Neuronal stem cell (in vitro differentiated cells): ENCODE results near the gene NRBP1.

Experiments
- DNase-seq: peaks from one replicate; pipeline ENCODE4 v3.0.0-alpha.2; 2013; ENCODE audit warnings: low spot score
- H2AFZ ChIP-seq: one replicate; pipeline ENCODE4 v1.6.1; 2013; ENCODE audit warnings: mild to moderate bottlenecking, low read length, inconsistent platforms
- H2AK5ac ChIP-seq: 2 replicates; pipeline ENCODE4 v1.6.1; 2013; ENCODE audit warnings: low read depth, mild to moderate bottlenecking, inconsistent platforms, low read length, moderate library complexity, mixed read lengths
- H2BK120ac ChIP-seq: 2 replicates; pipeline ENCODE4 v1.6.1; 2013; ENCODE audit warnings: low read depth, mild to moderate bottlenecking, inconsistent platforms, low read length, moderate library complexity, mixed read lengths
- H2BK12ac ChIP-seq: one replicate; pipeline ENCODE4 v1.6.1; 2013; ENCODE audit warnings: low read length, inconsistent platforms
- H2BK15ac ChIP-seq: 2 replicates; pipeline ENCODE4 v1.6.1; 2013; ENCODE audit warnings: mild to moderate bottlenecking, low read length, inconsistent platforms, mixed read lengths
- H2BK5ac ChIP-seq: one replicate; pipeline ENCODE4 v1.6.1; 2013; ENCODE audit warnings: inconsistent platforms, mild to moderate bottlenecking, low read length, moderate library complexity
- H3K14ac ChIP-seq: one replicate; pipeline ENCODE4 v1.6.1; 2013; ENCODE audit warnings: low read length, inconsistent platforms
- H3K18ac ChIP-seq: 2 replicates; pipeline ENCODE4 v1.6.1; 2013; ENCODE audit warnings: low read length, inconsistent platforms
- H3K23ac ChIP-seq: 2 replicates; pipeline ENCODE4 v1.6.1; 2013; ENCODE audit warnings: low read depth, mild to moderate bottlenecking, mixed read lengths, low read length, inconsistent platforms; ENCODE audit not compliant: poor library complexity
- H3K27ac ChIP-seq: replicated peaks from 3 replicates; pipeline ENCODE4 v1.5.1; 2013; ENCODE audit warnings: low read length, inconsistent platforms
- H3K27me3 ChIP-seq, 3 experiments: 2 replicates each; pipeline ENCODE4 v1.6.1; 2013; ENCODE audit warnings: low read length in 3 of 3, mild to moderate bottlenecking in 2 of 3, inconsistent platforms in 1 of 3, low read depth in 1 of 3, mixed read lengths in 1 of 3, moderate library complexity in 1 of 3; ENCODE audit not compliant: control insufficient read depth in 3 of 3, insufficient read depth in 3 of 3
- H3K36me3 ChIP-seq, 2 donors: replicated peaks in 1 of 2; 2 replicates each; pipeline ENCODE4 v1.6.1; 2013; ENCODE audit warnings: low read length in 2 of 2; ENCODE audit not compliant: control insufficient read depth in 2 of 2, insufficient read depth in 2 of 2
- H3K4ac ChIP-seq: 2 replicates; pipeline ENCODE4 v1.6.1; 2013; ENCODE audit warnings: inconsistent platforms, mild to moderate bottlenecking, low read length, moderate library complexity
- H3K4me1 ChIP-seq, 2 donors: 1 replicate in 1 of 2; 2 replicates in 1 of 2; pipeline ENCODE4 v1.6.1; 2013; ENCODE audit warnings: low read length in 2 of 2, low read depth in 1 of 2; ENCODE audit not compliant: control insufficient read depth in 2 of 2, insufficient read depth in 1 of 2
- H3K4me2 ChIP-seq: one replicate; pipeline ENCODE4 v1.6.1; 2013; ENCODE audit warnings: mild to moderate bottlenecking, low read length, inconsistent platforms; ENCODE audit not compliant: insufficient read depth, poor library complexity, severe bottlenecking
- H3K4me3 ChIP-seq, 2 donors: 2 replicates each; pipeline ENCODE4 v1.5.1; 2013; ENCODE audit warnings: low read length in 2 of 2, mild to moderate bottlenecking in 2 of 2, inconsistent platforms in 1 of 2, moderate library complexity in 1 of 2
- H3K79me1 ChIP-seq: one replicate; pipeline ENCODE4 v1.6.1; 2013; ENCODE audit warnings: low read depth, mild to moderate bottlenecking, inconsistent platforms, low read length, moderate library complexity
- H3K9ac ChIP-seq: one replicate; pipeline ENCODE4 v1.6.1; 2013; ENCODE audit warnings: mild to moderate bottlenecking, low read depth, low read length, inconsistent platforms; ENCODE audit not compliant: poor library complexity
- H3K9me3 ChIP-seq, 2 donors: replicated peaks in 1 of 2; 2 replicates each; pipeline versions ENCODE3 to v1.6.1; 2013; ENCODE audit warnings: low read length in 2 of 2, mild to moderate bottlenecking in 2 of 2, inconsistent platforms in 1 of 2, low read depth in 1 of 2, mixed read lengths in 1 of 2, moderate library complexity in 1 of 2; ENCODE audit not compliant: control insufficient read depth in 2 of 2, insufficient read depth in 1 of 2
- H4K8ac ChIP-seq: one replicate; pipeline ENCODE4 v1.6.1; 2013; ENCODE audit warnings: low read depth, mild to moderate bottlenecking, inconsistent platforms, low read length, moderate library complexity
- H4K91ac ChIP-seq: one replicate; pipeline ENCODE4 v1.6.1; 2013; ENCODE audit warnings: low read length, low read depth, mild to moderate bottlenecking, inconsistent platforms; ENCODE audit not compliant: poor library complexity
- WGBS, 2 donors: extraction: QIAGEN DNeasy Blood & Tissue Kit; methylation state at CpG; one replicate each; pipeline ENCODE4 v1.1.7; 2013; ENCODE audit warnings: missing lambda C conversion rate in 2 of 2, mixed read lengths in 1 of 2; ENCODE audit not compliant: insufficient read length in 2 of 2, insufficient replicate concordance in 1 of 2; ENCODE audit errors: extremely low coverage in 2 of 2; 5-methylcytosine and 5-hydroxymethylcytosine counted together

NRBP1 gene

GRCh38 chr2:27442920-27443282 is 14.5 kb downstream of the NRBP1 start:
- Histone ChIP-seq H4K91ac (no peak overlapping the region), H3K4me2 (peak overlapping the region; percentile 91), H3K79me1 (peaks cover 2% of the 10 kb centered on the region), H3K36me3 (peaks cover 26 to 85% of the 10 kb centered on the region in 2 donors), H3K27me3 (no peaks in the 10 kb centered on the region), H3K18ac (peak overlapping the region; percentile 94), H2BK12ac (no peak overlapping the region), H3K4me1 (peaks cover 0 to 7% of the 10 kb centered on the region in 2 donors), H4K8ac (no peak overlapping the region), H3K14ac (no peak overlapping the region), H3K9ac (no peak overlapping the region), H3K23ac (peak overlapping the region; percentile 60), H2AFZ (no peak overlapping the region), H2BK120ac (no peak overlapping the region), H3K4me3 (no peak overlapping the region), H2BK15ac (no peak overlapping the region), H2BK5ac (no peak overlapping the region), H3K27ac (no peak overlapping the region), H3K4ac (no peak overlapping the region), H3K9me3 (peaks cover 0 to 2% of the 10 kb centered on the region in 2 donors), H2AK5ac (peak overlapping the region; percentile 92)
- DNase-seq, result no peak
- WGBS, 2 donors, result no CpG with 5 or more reads among the region's 6 CpGs

DNA sequence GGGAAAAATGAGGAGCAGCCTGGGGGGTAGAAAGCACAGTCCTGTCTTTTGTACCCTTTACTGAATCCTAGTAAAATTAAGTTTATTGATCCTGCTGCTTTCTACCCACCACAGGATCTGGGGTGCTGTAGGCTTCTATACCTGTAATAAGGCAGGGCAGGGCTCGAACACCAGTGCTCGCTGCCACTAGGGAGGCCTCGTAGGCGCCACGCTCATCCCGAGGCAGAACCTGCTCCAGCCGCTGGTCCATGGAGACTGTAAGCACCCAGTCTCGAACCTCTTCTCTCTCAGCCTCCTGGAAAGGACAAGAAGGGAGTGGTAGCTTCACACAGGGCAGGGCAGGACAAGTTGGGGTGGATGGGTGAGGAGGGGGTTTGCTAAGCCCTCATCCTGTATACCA is 16.7 kb downstream of the NRBP1 start:
- no peak overlapping the region for H3K4ac ChIP-seq
- H3K4me2 ChIP-seq, result no peak overlapping the region
- H3K14ac ChIP-seq, result no peak overlapping the region
- H3K4me1 ChIP-seq, result peaks cover 0 to 7% of the 10 kb centered on the region in 2 donors
- no peak overlapping the region for H3K27ac ChIP-seq
- H3K36me3 ChIP-seq, result peaks cover 29 to 83% of the 10 kb centered on the region in 2 donors
- H2BK15ac ChIP-seq, result no peak overlapping the region
- H3K9ac ChIP-seq, result no peak overlapping the region
- no peak overlapping the region for H2AFZ ChIP-seq
- H2BK12ac ChIP-seq, result no peak overlapping the region
- DNase-seq, result no peak
- no peak overlapping the region for H2AK5ac ChIP-seq
- no peak overlapping the region for H4K91ac ChIP-seq
- no peak overlapping the region for H3K18ac ChIP-seq
- no peak overlapping the region for H3K4me3 ChIP-seq
- peaks cover 0 to 2% of the 10 kb centered on the region in 2 donors for H3K9me3 ChIP-seq
- no peak overlapping the region for H3K23ac ChIP-seq
- H2BK120ac ChIP-seq, result no peak overlapping the region
- H3K27me3 ChIP-seq, result no peaks in the 10 kb centered on the region
- H2BK5ac ChIP-seq, result no peak overlapping the region
- peaks cover 2% of the 10 kb centered on the region for H3K79me1 ChIP-seq
- no peak overlapping the region for H4K8ac ChIP-seq
- no CpG with 5 or more reads among the region's 8 CpGs for WGBS, 2 donors

GRCh38 chr2:27445615-27446014 is 17.2 kb downstream of the NRBP1 start:
- H2BK12ac ChIP-seq, result no peak overlapping the region
- WGBS, 2 donors, result no CpG with 5 or more reads among the region's 8 CpGs

GRCh38 chr2:27446057-27446456 is 17.6 kb downstream of the NRBP1 start:
- H3K79me1 ChIP-seq, result peaks cover 2% of the 10 kb centered on the region
- no CpG with 5 or more reads among the region's 3 CpGs for WGBS, 2 donors
- no peak overlapping the region for H2BK120ac ChIP-seq
- H3K27me3 ChIP-seq, result no peaks in the 10 kb centered on the region
- no peak overlapping the region for H3K4me2 ChIP-seq
- no peak overlapping the region for H3K27ac ChIP-seq
- H3K9ac ChIP-seq, result no peak overlapping the region
- no peak overlapping the region for H4K8ac ChIP-seq
- peaks cover 0 to 7% of the 10 kb centered on the region in 2 donors for H3K4me1 ChIP-seq
- peaks cover 0 to 2% of the 10 kb centered on the region in 2 donors for H3K9me3 ChIP-seq
- no peak overlapping the region for H3K4ac ChIP-seq
- peaks cover 20 to 80% of the 10 kb centered on the region in 2 donors for H3K36me3 ChIP-seq
- no peak overlapping the region for H3K18ac ChIP-seq
- H2AFZ ChIP-seq, result no peak overlapping the region
- no peak overlapping the region for H3K4me3 ChIP-seq
- H2BK12ac ChIP-seq, result no peak overlapping the region
- H3K23ac ChIP-seq, result no peak overlapping the region
- no peak for DNase-seq
- no peak overlapping the region for H2BK15ac ChIP-seq
- H2BK5ac ChIP-seq, result no peak overlapping the region
- H2AK5ac ChIP-seq, result no peak overlapping the region
- no peak overlapping the region for H3K14ac ChIP-seq
- H4K91ac ChIP-seq, result no peak overlapping the region

More at GRCh38 chr2:27445615-27446014, 17.2 kb downstream of the NRBP1 start:
- H2BK15ac ChIP-seq, result no peak overlapping the region
- no peak overlapping the region for H3K14ac ChIP-seq
- H4K8ac ChIP-seq, result no peak overlapping the region
- H2BK5ac ChIP-seq, result no peak overlapping the region
- no peak overlapping the region for H4K91ac ChIP-seq
- no peak overlapping the region for H3K27ac ChIP-seq
- no peak overlapping the region for H2AK5ac ChIP-seq
- no peak overlapping the region for H3K23ac ChIP-seq
- no peak overlapping the region for H2AFZ ChIP-seq
- H3K4ac ChIP-seq, result no peak overlapping the region
- peaks cover 0 to 7% of the 10 kb centered on the region in 2 donors for H3K4me1 ChIP-seq
- H3K9me3 ChIP-seq, result peaks cover 0 to 2% of the 10 kb centered on the region in 2 donors
- no peak overlapping the region for H2BK120ac ChIP-seq
- H3K36me3 ChIP-seq, result peaks cover 24 to 81% of the 10 kb centered on the region in 2 donors
- H3K79me1 ChIP-seq, result peaks cover 2% of the 10 kb centered on the region
- H3K18ac ChIP-seq, result no peak overlapping the region
- no peak overlapping the region for H3K4me2 ChIP-seq
- H3K27me3 ChIP-seq, result no peaks in the 10 kb centered on the region
- H3K9ac ChIP-seq, result no peak overlapping the region
- H3K4me3 ChIP-seq, result peak overlapping the region in 1 of 2 donors; percentile 14
- no peak for DNase-seq
